Chondrocyte (in vitro differentiated cells): ENCODE data around the gene MAML2. TPM values are rescaled to one million over a fixed set of nuclear protein-coding genes. Genes with fewer than 3 reads are reported as not detected.

Experiments
- DNase-seq: peaks from one replicate; pipeline ENCODE4 v3.0.0; 2021; ENCODE audit warnings: mixed read lengths, low spot score
- H3K27ac Mint-ChIP-seq: one replicate; pipeline ENCODE4 v1.8.0; 2021; ENCODE audit warnings: mild to moderate bottlenecking, moderate library complexity, mixed read lengths; ENCODE audit not compliant: unreplicated experiment
- H3K27me3 Mint-ChIP-seq: 2 replicates; pipeline ENCODE4 v1.8.0; 2021; ENCODE audit warnings: low read depth, mixed read lengths
- H3K36me3 Mint-ChIP-seq: 2 replicates; pipeline ENCODE4 v1.8.0; 2021; ENCODE audit warnings: low read depth, mixed read lengths
- H3K4me1 Mint-ChIP-seq: 2 replicates; pipeline ENCODE4 v1.8.0; 2021; ENCODE audit warnings: low read depth, mild to moderate bottlenecking, mixed read lengths
- H3K4me3 Mint-ChIP-seq: one replicate; pipeline ENCODE4 v1.8.0; 2021; ENCODE audit warnings: mild to moderate bottlenecking, moderate library complexity, mixed read lengths; ENCODE audit not compliant: unreplicated experiment
- H3K9me3 Mint-ChIP-seq: 2 replicates; pipeline ENCODE4 v1.8.0; 2021; ENCODE audit warnings: low read depth, mixed read lengths
- CTCF ChIP-seq: fragments of 200-600 bp; sonication (generic); IDR thresholded peaks from 2 replicates; pipeline ENCODE4 v1.5.0; 2021; ENCODE audit warnings: antibody characterized with exemption, mild to moderate bottlenecking, moderate library complexity
- total RNA-seq: library from RNA; stranded (reverse); gene quantifications from 3 replicates; pipeline ENCODE4 v1.2.1, GENCODE V29; 2021

The MAML2 gene
- total RNA-seq, 1 donor from 2014 or later, result 19.0 TPM

GRCh38 chr11:96110302-96110701 lies 232.7 kb downstream of the MAML2 start:
- H3K27me3 Mint-ChIP-seq, result no peaks in the 10 kb centered on the region
- H3K9me3 Mint-ChIP-seq, result no peaks in the 10 kb centered on the region
- no peak for TF ChIP-seq CTCF
- H3K4me3 Mint-ChIP-seq, result no peak overlapping the region
- H3K4me1 Mint-ChIP-seq, result peaks cover 51% of the 10 kb centered on the region
- H3K27ac Mint-ChIP-seq, result no peak overlapping the region
- peaks cover 1% of the 10 kb centered on the region for H3K36me3 Mint-ChIP-seq
- DNase-seq, result no peak

- TF ChIP-seq CTCF, result no peak
- DNase-seq, result no peak
- Mint-ChIP-seq H3K4me1 (peaks cover 54% of the 10 kb centered on the region), H3K4me3 (no peak overlapping the region), H3K27me3 (no peaks in the 10 kb centered on the region), H3K27ac (no peak overlapping the region), H3K9me3 (no peaks in the 10 kb centered on the region), H3K36me3 (no peaks in the 10 kb centered on the region)
These were observed 233.5 kb downstream of the MAML2 start for GRCh38 chr11:96109331-96110030.

DNA sequence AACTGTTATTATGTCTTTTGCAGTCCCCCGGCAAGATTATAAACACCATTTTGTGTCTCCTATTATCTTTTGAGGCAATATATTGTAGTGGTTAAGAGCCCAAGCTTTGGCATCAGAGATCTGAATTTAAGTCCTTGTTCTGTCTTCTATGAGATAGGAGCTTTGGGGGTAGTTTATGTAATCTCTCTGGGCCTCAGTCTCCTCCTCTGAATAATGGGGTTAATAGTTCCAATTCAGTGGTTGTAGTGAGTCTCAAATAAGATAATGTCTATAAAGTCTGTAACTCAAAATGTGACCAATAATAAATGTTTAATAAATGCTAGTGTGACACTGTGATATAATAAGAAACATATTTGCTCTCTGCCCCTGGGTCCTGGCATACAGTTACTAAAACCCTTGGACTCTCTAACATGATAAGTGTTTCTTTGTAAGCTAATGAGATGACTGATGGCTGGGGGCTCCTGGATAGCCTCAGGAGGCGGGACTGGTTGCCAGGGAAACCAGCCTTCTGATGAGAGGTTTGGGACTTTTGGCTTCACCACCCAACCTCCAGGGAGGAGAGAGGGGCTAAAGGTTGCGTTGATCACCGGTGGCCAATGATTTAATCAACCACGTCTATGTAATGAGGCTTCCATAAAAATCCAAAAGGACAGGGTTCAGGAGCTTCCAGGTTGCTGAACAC lies 235.7 kb downstream of the MAML2 start:
- H3K27me3 Mint-ChIP-seq, result no peaks in the 10 kb centered on the region
- no peak overlapping the region for H3K27ac Mint-ChIP-seq
- H3K4me1 Mint-ChIP-seq, result peaks cover 55% of the 10 kb centered on the region
- DNase-seq, result no peak
- no peak overlapping the region for H3K4me3 Mint-ChIP-seq
- no peaks in the 10 kb centered on the region for H3K36me3 Mint-ChIP-seq
- no peaks in the 10 kb centered on the region for H3K9me3 Mint-ChIP-seq
- no peak for TF ChIP-seq CTCF

DNA sequence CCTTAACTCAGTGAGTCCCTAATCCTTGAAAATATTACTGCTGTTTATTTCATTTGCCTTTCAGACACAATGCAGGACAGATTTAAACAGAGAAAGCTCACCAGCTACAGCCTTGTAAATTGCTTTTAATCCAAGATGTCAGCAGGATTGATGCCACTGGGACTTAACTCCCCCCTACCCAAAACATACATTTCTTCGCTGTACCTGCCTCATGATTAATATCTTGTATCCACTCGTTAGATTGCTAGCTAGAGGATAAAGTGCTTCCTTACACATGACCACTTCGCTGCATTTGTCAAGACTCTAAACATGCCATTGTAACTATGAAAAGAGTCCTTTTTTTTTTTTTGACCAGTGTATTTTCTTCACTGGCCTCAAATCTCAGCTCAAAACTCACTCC lies 236.3 kb downstream of the MAML2 start:
- Mint-ChIP-seq H3K27ac (no peak overlapping the region), H3K9me3 (no peaks in the 10 kb centered on the region), H3K4me3 (no peak overlapping the region), H3K36me3 (no peaks in the 10 kb centered on the region), H3K4me1 (peaks cover 55% of the 10 kb centered on the region), H3K27me3 (no peaks in the 10 kb centered on the region)
- no peak for DNase-seq
- no peak for TF ChIP-seq CTCF

DNA sequence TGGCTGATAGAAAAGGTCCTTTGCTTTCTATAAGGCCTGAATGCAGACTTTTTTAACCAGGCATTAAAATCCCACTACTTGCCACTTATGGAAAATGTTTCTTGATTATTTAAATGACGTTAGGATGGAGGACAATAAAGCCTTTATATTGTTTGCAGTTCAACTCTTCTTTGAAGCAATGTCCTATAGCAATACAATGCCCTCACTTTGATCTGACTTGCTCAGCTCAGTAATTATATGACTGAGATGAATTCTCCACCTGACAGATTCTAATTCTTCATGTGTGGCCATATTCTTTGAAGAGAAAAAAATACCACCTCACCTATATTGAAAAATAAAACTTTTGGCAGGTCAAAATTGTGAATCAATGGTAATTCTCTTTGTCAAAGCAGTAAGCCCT lies 237.1 kb downstream of the MAML2 start:
- no peak overlapping the region for H3K4me3 Mint-ChIP-seq
- no peak overlapping the region for H3K27ac Mint-ChIP-seq
- DNase-seq, result no peak
- no peak for TF ChIP-seq CTCF
- H3K9me3 Mint-ChIP-seq, result no peaks in the 10 kb centered on the region
- H3K36me3 Mint-ChIP-seq, result no peaks in the 10 kb centered on the region
- H3K4me1 Mint-ChIP-seq, result peaks cover 55% of the 10 kb centered on the region
- H3K27me3 Mint-ChIP-seq, result no peaks in the 10 kb centered on the region
